ENCODE data around the gene CAPZB.

The CAPZB gene

GRCh38 chr1:19336543-19336942 lies 148.8 kb downstream of the CAPZB start:
- no peak overlapping the region for H3K4me3 ChIP-seq (ENCODE audit: low read depth, low read length)

- H3K4me3 ChIP-seq (ENCODE audit: low read depth, low read length) = no peak overlapping the region
Measured at GRCh38 chr1:19333587-19334354, 151.6 kb downstream of the CAPZB start.

- no peak overlapping the region for H3K4me3 ChIP-seq (ENCODE audit: low read depth, low read length)
Measured at GRCh38 chr1:19332832-19333231, 152.5 kb downstream of the CAPZB start.

- H3K4me3 ChIP-seq (ENCODE audit: low read depth, low read length) = no peak overlapping the region
Measured at GRCh38 chr1:19331262-19331878, 154.0 kb downstream of the CAPZB start.

- no peak overlapping the region for H3K4me3 ChIP-seq (ENCODE audit: low read depth, low read length)
Measured at GRCh38 chr1:19330449-19331135, 154.7 kb downstream of the CAPZB start.

GRCh38 chr1:19329611-19330010 lies 155.7 kb downstream of the CAPZB start:
- no peak overlapping the region for H3K4me3 ChIP-seq (ENCODE audit: low read depth, low read length)

- no peak overlapping the region for H3K4me3 ChIP-seq (ENCODE audit: low read depth, low read length)
Measured at GRCh38 chr1:19329188-19329587, 156.2 kb downstream of the CAPZB start.

- no peak overlapping the region for H3K4me3 ChIP-seq (ENCODE audit: low read depth, low read length)
Measured at GRCh38 chr1:19328486-19328885, 156.9 kb downstream of the CAPZB start.

GRCh38 chr1:19327736-19328135 lies 157.6 kb downstream of the CAPZB start:
- no peak overlapping the region for H3K4me3 ChIP-seq (ENCODE audit: low read depth, low read length)

GRCh38 chr1:19327301-19327700 lies 158.0 kb downstream of the CAPZB start:
- no peak overlapping the region for H3K4me3 ChIP-seq (ENCODE audit: low read depth, low read length)

- H3K4me3 ChIP-seq (ENCODE audit: low read depth, low read length) = no peak overlapping the region
Measured at GRCh38 chr1:19326748-19327065, 158.6 kb downstream of the CAPZB start.

- no peak overlapping the region for H3K4me3 ChIP-seq (ENCODE audit: low read depth, low read length)
Measured at GRCh38 chr1:19325958-19326747, 159.2 kb downstream of the CAPZB start.

- H3K4me3 ChIP-seq (ENCODE audit: low read depth, low read length) = no peak overlapping the region
Measured at GRCh38 chr1:19325368-19325957, 159.9 kb downstream of the CAPZB start.

- no peak overlapping the region for H3K4me3 ChIP-seq (ENCODE audit: low read depth, low read length)
Measured at GRCh38 chr1:19324665-19324990, 160.7 kb downstream of the CAPZB start.

- H3K4me3 ChIP-seq (ENCODE audit: low read depth, low read length) = no peak overlapping the region
Measured at GRCh38 chr1:19323987-19324664, 161.2 kb downstream of the CAPZB start.

GRCh38 chr1:19322481-19322880 lies 162.9 kb downstream of the CAPZB start:
- H3K4me3 ChIP-seq (ENCODE audit: low read depth, low read length) = no peak overlapping the region

- H3K4me3 ChIP-seq (ENCODE audit: low read depth, low read length) = no peak overlapping the region
Measured at GRCh38 chr1:19321071-19321470, 164.3 kb downstream of the CAPZB start.

- H3K4me3 ChIP-seq (ENCODE audit: low read depth, low read length) = no peak overlapping the region
Measured at GRCh38 chr1:19319196-19319595, 166.1 kb downstream of the CAPZB start.

GRCh38 chr1:19317126-19317910 lies 168.0 kb downstream of the CAPZB start:
- no peak overlapping the region for H3K4me3 ChIP-seq (ENCODE audit: low read depth, low read length)
